K562 (cell line): Measurements from ENCODE around the gene PPM1F.

Experiments used
- CEBPB ChIP-seq: fragments of 450-650 bp; IDR thresholded peaks from 2 replicates; pipeline ENCODE4 v1.6.1; 2016; ENCODE audit warnings: missing genetic modification characterization, missing compliant biosample characterization
- IRF9 ChIP-seq: fragments of 450-650 bp; IDR thresholded peaks from 2 replicates; pipeline ENCODE4 v1.6.1; 2016; ENCODE audit warnings: missing biosample characterization, missing genetic modification characterization
- POLR2A ChIP-seq: fragments of 450-650 bp; conservative IDR thresholded peaks from 2 replicates; pipeline ENCODE4 v1.6.1; 2016
- ZNF146 ChIP-seq: IDR thresholded peaks from one replicate; pipeline ENCODE4 v1.6.1; 2018; ENCODE audit warnings: missing compliant biosample characterization; ENCODE audit not compliant: unreplicated experiment

- TF ChIP-seq ZNF146 (CRISPR knock-in tag) (no peak), POLR2A (no peak), CEBPB (tag) (no peak), IRF9 (tag) (no peak)
These were observed 3.7 kb downstream of the PPM1F start for GRCh38 chr22:21948824-21949568.
